SU-DHL-6 (cell line): ENCODE data around the gene RNF113A.

ENCODE experiments used
- EZH2phosphoT487 ChIP-seq: fragments of 200-600 bp; sonication (generic), shearing (Covaris generic); conservative IDR thresholded peaks from 2 replicates; pipeline ENCODE4 v1.6.1; 2018; ENCODE audit warnings: mild to moderate bottlenecking, antibody characterized with exemption, low read length, moderate library complexity, mixed read lengths
- TF ChIP-seq, protein P1 (sequence below): fragments of 200-600 bp; sonication (generic); IDR thresholded peaks from one replicate; pipeline ENCODE4 v1.5.1; 2017; ENCODE audit warnings: antibody characterized with exemption, mild to moderate bottlenecking, low read length, moderate library complexity; ENCODE audit not compliant: insufficient read depth, poor library complexity, severe bottlenecking

DNA sequence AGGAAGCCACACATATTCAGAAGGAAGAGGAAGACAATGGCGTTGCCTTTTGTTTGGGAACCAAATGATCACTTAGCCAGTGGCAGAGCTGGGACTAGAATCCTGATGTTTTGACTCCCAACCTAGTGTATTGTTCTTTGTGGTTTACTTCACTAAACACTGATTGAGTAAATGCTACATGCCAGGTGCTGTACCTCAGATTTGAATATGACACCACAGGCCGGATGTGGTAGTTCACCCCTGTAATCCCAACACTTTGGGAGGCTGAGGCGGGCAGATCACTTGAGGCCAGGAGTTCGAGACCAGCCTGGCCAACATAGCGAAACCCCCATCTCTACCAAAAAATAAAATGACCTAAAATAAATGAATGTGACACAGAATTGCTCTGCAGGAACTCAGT, 8.5 kb upstream of the RNF113A start:
- TF ChIP-seq, protein P1, sequence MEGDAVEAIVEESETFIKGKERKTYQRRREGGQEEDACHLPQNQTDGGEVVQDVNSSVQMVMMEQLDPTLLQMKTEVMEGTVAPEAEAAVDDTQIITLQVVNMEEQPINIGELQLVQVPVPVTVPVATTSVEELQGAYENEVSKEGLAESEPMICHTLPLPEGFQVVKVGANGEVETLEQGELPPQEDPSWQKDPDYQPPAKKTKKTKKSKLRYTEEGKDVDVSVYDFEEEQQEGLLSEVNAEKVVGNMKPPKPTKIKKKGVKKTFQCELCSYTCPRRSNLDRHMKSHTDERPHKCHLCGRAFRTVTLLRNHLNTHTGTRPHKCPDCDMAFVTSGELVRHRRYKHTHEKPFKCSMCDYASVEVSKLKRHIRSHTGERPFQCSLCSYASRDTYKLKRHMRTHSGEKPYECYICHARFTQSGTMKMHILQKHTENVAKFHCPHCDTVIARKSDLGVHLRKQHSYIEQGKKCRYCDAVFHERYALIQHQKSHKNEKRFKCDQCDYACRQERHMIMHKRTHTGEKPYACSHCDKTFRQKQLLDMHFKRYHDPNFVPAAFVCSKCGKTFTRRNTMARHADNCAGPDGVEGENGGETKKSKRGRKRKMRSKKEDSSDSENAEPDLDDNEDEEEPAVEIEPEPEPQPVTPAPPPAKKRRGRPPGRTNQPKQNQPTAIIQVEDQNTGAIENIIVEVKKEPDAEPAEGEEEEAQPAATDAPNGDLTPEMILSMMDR, result no peak
- no peak for TF ChIP-seq EZH2phosphoT487
